ENCODE data around the gene MRPS26. TPM values are rescaled to one million over a fixed set of nuclear protein-coding genes. Genes with fewer than 3 reads are reported as not detected.
A peak's percentile ranks its signal among the peaks of the same experiment; 100 is the strongest.

The MRPS26 gene
- total and polyA plus RNA-seq, 10 of the 15 experiments (the other 5 are each of a cell fraction or from before 2014, with no cell fraction given), result 3.9 to 95.3 (median 46.5) TPM

DNA sequence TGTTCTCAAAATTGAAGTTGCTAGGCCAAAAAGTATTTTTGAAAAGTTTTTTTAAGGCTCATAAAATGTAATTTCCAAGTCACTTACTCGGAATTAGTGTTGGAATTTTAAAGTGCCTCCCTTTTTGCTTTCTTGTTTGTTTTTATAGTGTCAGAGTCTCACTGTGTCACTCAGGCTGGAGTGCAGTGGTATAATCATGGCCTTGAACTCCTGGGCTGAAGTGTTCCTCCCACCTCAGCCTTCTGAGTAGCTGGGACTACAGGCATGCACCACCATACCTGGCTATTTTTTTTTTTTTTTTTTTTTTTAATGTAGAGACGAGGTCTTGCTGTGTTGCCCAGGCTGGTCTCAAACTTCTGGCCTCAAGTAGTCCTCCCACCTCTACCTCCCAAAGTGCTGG is 42.4 kb upstream of the MRPS26 start:
- no TSS peak for BruUV-seq (replicated peaks)
- peaks cover 0 to 6% of the 10 kb centered on the region in 2 experiments; a peak in 2 of 4 replicates for H3K36me3 ChIP-seq (ENCODE audit: control insufficient read depth in 2 of 2, insufficient read depth in 2 of 2, low read length in 1 of 2)
- no peaks in the 10 kb centered on the region for H4K20me1 ChIP-seq (ENCODE audit: control insufficient read depth, insufficient read depth)
- FAIRE-seq (no peak), ATAC-seq (no peak), DNase-seq (ENCODE audit: low read depth, low spot score) (no peak)
- in situ Hi-C loops (cut with MboI), result no loop called here
- no peaks in the 10 kb centered on the region for H3K27me3 ChIP-seq (replicated peaks in 1 of 2; ENCODE audit: control insufficient read depth in 2 of 2, insufficient read depth in 2 of 2, low read length in 1 of 2)
- ChIA-PET RAD21 (ENCODE audit: unreplicated experiment) (interaction anchor here (0.8 kb wide), 1 partner anchor 89 kb away, joined by 3 read pairs; no protein-coding TSS in a partner anchor), CTCF (interaction anchor here (0.8 to 1.5 kb wide), 2 partner anchors 144 to 262 kb away, joined by 3 to 4 read pairs; no protein-coding TSS in a partner anchor), POLR2A (no interaction called here), SMC1A (ENCODE audit: uncharacterized antibody, unreplicated experiment) (interaction anchor here (1.2 kb wide), 1 partner anchor 20 kb away, joined by 4 read pairs; no protein-coding TSS in a partner anchor)
- H3K79me2 ChIP-seq (ENCODE audit: control insufficient read depth, insufficient read depth, low read length), result no peaks in the 10 kb centered on the region
- no peaks in the 10 kb centered on the region for H3K4me1 ChIP-seq (ENCODE audit: control insufficient read depth, insufficient read depth, low read length)
- H3K9me3 ChIP-seq (replicated peaks; ENCODE audit: control insufficient read depth, insufficient read depth, low read length), result no peaks in the 10 kb centered on the region
- H3K27ac ChIP-seq (ENCODE audit: control insufficient read depth, insufficient read depth), result no peak overlapping the region
- H3K4me3 ChIP-seq, result no peak overlapping the region
- no peak overlapping the region for H3K4me2 ChIP-seq (ENCODE audit: control insufficient read depth, insufficient read depth)
- H2AFZ ChIP-seq (ENCODE audit: control insufficient read depth, low read depth, low read length), result no peak overlapping the region
- H3K9ac ChIP-seq (ENCODE audit: control insufficient read depth, insufficient read depth, low read length), result no peak overlapping the region
- WGBS (ENCODE audit: insufficient coverage, insufficient replicate concordance, low lambda C conversion rate, missing lambda C conversion rate), result 90% methylated on average over 1 of the region's 2 CpGs
- TF ChIP-seq ZBED1 (IDR thresholded peaks at IDR 0.05; ENCODE audit: borderline replicate concordance), result no peak
- intact Hi-C loops (cut with micrococcal nuclease; ENCODE audit: unreplicated experiment), result loop anchor here (5.0 kb wide), 3 partner anchors 91 to 251 kb away; partner anchors contain the start of gene PTPRA

DNA sequence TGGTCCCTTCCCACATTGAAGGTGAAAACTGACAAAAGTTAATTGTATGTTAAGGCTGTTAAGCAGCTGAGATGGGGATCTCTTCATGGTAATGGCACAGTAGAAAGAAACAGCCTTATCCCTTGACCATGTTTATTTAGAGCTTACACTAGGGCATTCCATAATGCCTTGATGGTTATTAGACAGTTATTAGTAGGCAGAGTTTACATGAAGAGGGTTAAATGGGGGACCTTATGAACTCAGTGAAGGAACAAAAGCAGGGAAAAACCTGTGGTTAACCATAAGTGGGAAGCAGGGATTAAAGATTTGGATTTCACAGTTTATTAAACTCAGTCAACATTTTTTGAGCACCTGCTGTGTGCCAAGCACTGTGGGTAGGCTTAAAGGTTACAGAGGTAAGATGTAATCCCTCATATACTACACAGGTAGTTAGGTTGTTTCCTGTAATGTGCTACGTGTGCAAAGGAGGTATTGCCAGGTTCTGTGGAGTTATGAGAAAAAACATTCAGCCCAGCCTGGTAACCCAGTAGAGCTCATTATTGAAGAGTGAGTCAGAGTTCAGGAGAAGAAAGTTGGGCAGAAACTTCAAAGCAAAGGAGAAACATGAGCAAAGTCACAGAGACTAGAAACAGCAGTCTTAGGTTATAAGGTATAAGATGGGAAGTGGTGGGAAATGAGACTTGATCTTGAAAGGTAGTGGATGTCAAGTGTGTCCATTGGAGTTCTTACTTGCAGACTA is 34.7 kb upstream of the MRPS26 start:
- no peak overlapping the region for H3K4me2 ChIP-seq (ENCODE audit: control insufficient read depth, insufficient read depth)
- DNase-seq (ENCODE audit: low read depth, low spot score) (no peak), FAIRE-seq (peak; percentile 18), ATAC-seq (no peak)
- no peak overlapping the region for H2AFZ ChIP-seq (ENCODE audit: control insufficient read depth, low read depth, low read length)
- in situ Hi-C loops (cut with MboI), result no loop called here
- no peak overlapping the region for H3K27ac ChIP-seq (ENCODE audit: control insufficient read depth, insufficient read depth)
- no peaks in the 10 kb centered on the region for H3K27me3 ChIP-seq (replicated peaks in 1 of 2; ENCODE audit: control insufficient read depth in 2 of 2, insufficient read depth in 2 of 2, low read length in 1 of 2)
- BruUV-seq (replicated peaks), result no TSS peak
- intact Hi-C loops (cut with micrococcal nuclease; ENCODE audit: unreplicated experiment), result no loop called here
- CTCF ChIA-PET, result interaction anchor here (1.0 to 1.2 kb wide), 2 partner anchors 71 to 297 kb away, joined by 3 to 4 read pairs; no protein-coding TSS in a partner anchor
- H3K4me3 ChIP-seq, result no peak overlapping the region
- no peak for TF ChIP-seq REST (IDR thresholded peaks at IDR 0.05; ENCODE audit: low read depth, low read length)
- H3K9me3 ChIP-seq (replicated peaks; ENCODE audit: control insufficient read depth, insufficient read depth, low read length), result no peaks in the 10 kb centered on the region
- 53% methylated on average over 1 of the region's 1 CpG for WGBS (ENCODE audit: insufficient coverage, insufficient replicate concordance, low lambda C conversion rate, missing lambda C conversion rate)
- SMC1A ChIA-PET (ENCODE audit: uncharacterized antibody, unreplicated experiment), result no interaction called here
- no peaks in the 10 kb centered on the region for H3K4me1 ChIP-seq (ENCODE audit: control insufficient read depth, insufficient read depth, low read length)
- H3K79me2 ChIP-seq (ENCODE audit: control insufficient read depth, insufficient read depth, low read length), result no peaks in the 10 kb centered on the region
- no peaks in the 10 kb centered on the region for H4K20me1 ChIP-seq (ENCODE audit: control insufficient read depth, insufficient read depth)
- RAD21 ChIA-PET (ENCODE audit: unreplicated experiment), result interaction anchor here (1.2 kb wide), 1 partner anchor 138 kb away, joined by 3 read pairs; the partner anchor contains the start of gene PTPRA
- POLR2A ChIA-PET, result no interaction called here
- H3K9ac ChIP-seq (ENCODE audit: control insufficient read depth, insufficient read depth, low read length), result no peak overlapping the region
- peaks cover 0 to 15% of the 10 kb centered on the region in 2 experiments; a peak in 3 of 4 replicates for H3K36me3 ChIP-seq (ENCODE audit: control insufficient read depth in 2 of 2, insufficient read depth in 2 of 2, low read length in 1 of 2)

Data from GM12878 (cell line).